ENCODE measurements around the gene CCNJL.

- TF ChIP-seq CTCF (IDR thresholded peaks at IDR 0.05) (no peak), POLR2A (IDR thresholded peaks at IDR 0.05) (no peak)
These were observed 59.4 kb downstream of the CCNJL start for GRCh38 chr5:160252916-160253315.

Measured in body of pancreas (tissue), 4 donors.